Stomach (tissue), 9 donors: ENCODE measurements around the gene MTO1. TPM values are rescaled to one million over a fixed set of nuclear protein-coding genes. Genes with fewer than 3 reads are reported as not detected.
A peak's percentile ranks its signal among the peaks of the same experiment; 100 is the strongest.

Experiments used
- DNase-seq, 2 donors: peaks; one replicate each; pipeline versions ENCODE4 v3.0.0 to v3.0.0-alpha.2; 2013 to 2019
- H3K27ac ChIP-seq, 5 donors: fragments of 200-600 bp in 4 of 5; sonication (generic) in 4 of 5; one replicate each; pipeline ENCODE4 v1.5.1; 2013 to 2019; ENCODE audit warnings: mild to moderate bottlenecking in 1 of 5, moderate library complexity in 1 of 5
- H3K27me3 ChIP-seq, 3 donors: fragments of 200-600 bp; sonication (generic); one replicate each; pipeline ENCODE4 v1.5.1; 2017 to 2019; ENCODE audit warnings: mixed run types in 1 of 3
- H3K36me3 ChIP-seq, 4 donors: fragments of 200-600 bp; sonication (generic); 1 replicate in 3 of 4; 2 replicates in 1 of 4; pipeline ENCODE4 v1.5.1; 2016 to 2019
- H3K4me1 ChIP-seq, 4 donors: fragments of 200-600 bp; sonication (generic); one replicate each; pipeline ENCODE4 v1.5.1; 2016 to 2019
- H3K4me3 ChIP-seq, 4 donors: fragments of 200-600 bp; sonication (generic) in 3 of 4; one replicate each; pipeline ENCODE4 v1.5.1; 2016 to 2019; ENCODE audit warnings: mild to moderate bottlenecking in 1 of 4
- H3K9me3 ChIP-seq, 4 donors: fragments of 200-600 bp; sonication (generic); one replicate each; pipeline ENCODE4 v1.5.1; 2016 to 2019
- EP300 ChIP-seq: sonication (generic); formaldehyde crosslinking; IDR thresholded peaks from one replicate; pipeline ENCODE4 v1.6.1; 2017; ENCODE audit warnings: antibody characterized with exemption
- POLR2A ChIP-seq, 4 donors: fragments of 450-650 bp; IDR thresholded peaks; one replicate each; pipeline ENCODE4 v1.6.1; 2016; ENCODE audit warnings: antibody characterized with exemption in 4 of 4, control low read depth in 2 of 4, mild to moderate bottlenecking in 1 of 4, moderate library complexity in 1 of 4
- POLR2AphosphoS5 ChIP-seq, 3 donors: sonication (generic); formaldehyde crosslinking; IDR thresholded peaks; one replicate each; pipeline ENCODE4 v1.6.1; 2016; ENCODE audit warnings: antibody characterized with exemption in 3 of 3
- WGBS, 5 donors: extraction: QIAGEN DNeasy Blood & Tissue Kit in 3 of 5; methylation state at CpG; one replicate each; pipeline versions ENCODE4 v1.1.5 to v1.1.7; 2013 to 2018; 5-methylcytosine and 5-hydroxymethylcytosine counted together
- intact Hi-C: fragments of 100-400 bp; cut with DNase I; formaldehyde crosslinking; loops from one replicate; pipeline ENCODE4 v1.15.1; 2023; ENCODE audit warnings: low total_unique reads
- polyA plus RNA-seq, 3 donors: library from polyadenylated mRNA; stranded (reverse); fragments of 200-250 nt; gene quantifications; one replicate each; pipeline ENCODE4 v1.2.3, GENCODE V29; 2013
- total RNA-seq, 5 donors: library from RNA; depleted of rRNA; stranded (reverse); fragments of >200 nt; gene quantifications; one replicate each; pipeline versions ENCODE4 v1.1.0 to v1.2.3, GENCODE V29; 2014 to 2016
- TF ChIP-seq, protein P1 (sequence below), 7 experiments: fragments of 450-650 bp in 4 of 7; fragments of 200-600 bp in 3 of 7; sonication (generic) in 3 of 7; IDR thresholded peaks; one replicate each; pipeline ENCODE4 v1.5.1; 2016 to 2019; ENCODE audit warnings: antibody characterized with exemption in 7 of 7, control low read depth in 2 of 7, mild to moderate bottlenecking in 1 of 7
- donor health status: healthy with polysubstance abuse.
- donor health status: Bipolar disorder and iron deficiency.
- donor health status: healthy.

MTO1 gene
- total and polyA plus RNA-seq, 8 donors: 3.2 to 53.7 (median 11.6) TPM

DNA sequence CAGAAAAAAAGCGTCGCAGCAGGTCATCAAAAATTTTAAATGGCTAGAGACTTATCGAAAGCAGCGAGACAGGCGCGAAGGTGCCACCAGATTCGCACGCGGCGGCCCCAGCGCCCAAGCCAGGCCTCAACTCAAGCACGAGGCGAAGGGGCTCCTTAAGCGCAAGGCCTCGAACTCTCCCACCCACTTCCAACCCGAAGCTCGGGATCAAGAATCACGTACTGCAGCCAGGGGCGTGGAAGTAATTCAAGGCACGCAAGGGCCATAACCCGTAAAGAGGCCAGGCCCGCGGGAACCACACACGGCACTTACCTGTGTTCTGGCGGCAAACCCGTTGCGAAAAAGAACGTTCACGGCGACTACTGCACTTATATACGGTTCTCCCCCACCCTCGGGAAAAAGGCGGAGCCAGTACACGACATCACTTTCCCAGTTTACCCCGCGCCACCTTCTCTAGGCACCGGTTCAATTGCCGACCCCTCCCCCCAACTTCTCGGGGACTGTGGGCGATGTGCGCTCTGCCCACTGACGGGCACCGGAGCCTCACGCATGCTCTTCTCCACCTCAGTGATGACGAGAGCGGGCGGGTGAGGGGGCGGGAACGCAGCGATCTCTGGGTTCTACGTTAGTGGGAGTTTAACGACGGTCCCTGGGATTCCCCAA lies 59.3 kb downstream of the MTO1 start, which contains the start of gene EEF1A1:
Gene EEF1A1, minus strand, starts transcription at position 345 of the 663 bp plus-strand sequence. CDS start 1,006 bp downstream, outside the sequence.
- no peaks in the 10 kb centered on the region for H3K9me3 ChIP-seq
- DNase-seq: peak; percentile 99 to 100
- H3K27ac ChIP-seq: peak within 1 kb of the TSS; percentile 96 to 100 (median 99)
- peak within 1 kb of the TSS; percentile 80 to 95 (median 87) for H3K4me3 ChIP-seq
- WGBS, 5 donors: 0% methylated on average over 38 to 53 of the region's 53 CpGs
- TF ChIP-seq POLR2A (IDR thresholded peaks at IDR 0.05) (peak in 2 of 4 donors; percentile 99), POLR2AphosphoS5 (IDR thresholded peaks at IDR 0.05) (peak; percentile 93 to 100 (median 100)), EP300 (peak; percentile 6)
- TF ChIP-seq, protein P1, sequence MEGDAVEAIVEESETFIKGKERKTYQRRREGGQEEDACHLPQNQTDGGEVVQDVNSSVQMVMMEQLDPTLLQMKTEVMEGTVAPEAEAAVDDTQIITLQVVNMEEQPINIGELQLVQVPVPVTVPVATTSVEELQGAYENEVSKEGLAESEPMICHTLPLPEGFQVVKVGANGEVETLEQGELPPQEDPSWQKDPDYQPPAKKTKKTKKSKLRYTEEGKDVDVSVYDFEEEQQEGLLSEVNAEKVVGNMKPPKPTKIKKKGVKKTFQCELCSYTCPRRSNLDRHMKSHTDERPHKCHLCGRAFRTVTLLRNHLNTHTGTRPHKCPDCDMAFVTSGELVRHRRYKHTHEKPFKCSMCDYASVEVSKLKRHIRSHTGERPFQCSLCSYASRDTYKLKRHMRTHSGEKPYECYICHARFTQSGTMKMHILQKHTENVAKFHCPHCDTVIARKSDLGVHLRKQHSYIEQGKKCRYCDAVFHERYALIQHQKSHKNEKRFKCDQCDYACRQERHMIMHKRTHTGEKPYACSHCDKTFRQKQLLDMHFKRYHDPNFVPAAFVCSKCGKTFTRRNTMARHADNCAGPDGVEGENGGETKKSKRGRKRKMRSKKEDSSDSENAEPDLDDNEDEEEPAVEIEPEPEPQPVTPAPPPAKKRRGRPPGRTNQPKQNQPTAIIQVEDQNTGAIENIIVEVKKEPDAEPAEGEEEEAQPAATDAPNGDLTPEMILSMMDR (IDR thresholded peaks at IDR 0.05): no peak
- no peaks in the 10 kb centered on the region for H3K27me3 ChIP-seq
- H3K36me3 ChIP-seq: peaks cover 36 to 40% (median 39%) of the 10 kb centered on the region in 4 donors
- H3K4me1 ChIP-seq: peaks cover 41 to 68% (median 59%) of the 10 kb centered on the region in 4 donors
- intact Hi-C loops: no loop called here

DNA sequence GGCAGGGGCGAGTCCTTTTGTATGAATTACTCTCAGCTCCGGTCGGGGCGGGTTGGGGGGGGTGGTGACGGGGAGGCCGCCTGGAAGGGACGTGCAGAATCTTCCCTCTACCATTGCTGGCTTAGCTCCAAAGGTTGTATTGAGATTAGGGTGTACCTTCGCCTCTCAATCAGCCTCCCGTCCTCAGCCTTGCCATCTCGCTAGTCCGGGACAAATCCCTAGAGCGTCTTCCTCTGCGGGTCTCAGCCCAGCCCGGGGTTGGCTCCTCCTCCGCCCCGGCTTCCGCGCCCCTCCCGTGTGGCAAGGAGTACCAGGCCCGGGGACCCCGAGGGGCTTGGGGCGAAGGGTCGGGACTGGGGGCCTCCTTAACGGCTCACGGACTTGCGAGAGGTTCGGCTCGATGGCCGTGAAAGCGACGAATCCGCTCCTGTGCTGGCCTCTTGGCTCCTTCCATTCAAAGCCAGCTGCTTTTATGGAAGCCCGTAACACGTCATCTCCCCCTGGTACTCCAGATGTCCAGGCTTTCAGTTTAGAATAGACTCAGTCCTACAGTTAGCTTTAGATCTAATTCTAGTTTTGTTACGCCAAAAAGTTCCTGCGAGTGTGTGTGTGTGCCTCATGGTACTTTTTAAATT lies 59.9 kb downstream of the MTO1 start:
- DNase-seq: no peak
- Histone ChIP-seq H3K36me3 (peaks cover 29 to 34% (median 32%) of the 10 kb centered on the region in 4 donors), H3K27ac (peak overlapping the region; percentile 96 to 100 (median 99)), H3K27me3 (no peaks in the 10 kb centered on the region), H3K4me1 (peaks cover 34 to 62% (median 52%) of the 10 kb centered on the region in 4 donors), H3K9me3 (no peaks in the 10 kb centered on the region), H3K4me3 (peak overlapping the region; percentile 80 to 95 (median 87))
- intact Hi-C loops: no loop called here
- TF ChIP-seq EP300: no peak
- TF ChIP-seq POLR2AphosphoS5 (IDR thresholded peaks at IDR 0.05): peak in 1 of 3 donors; percentile 60
- TF ChIP-seq, protein P1 (IDR thresholded peaks at IDR 0.05): no peak
- peak in 1 of 4 donors; percentile 63 for TF ChIP-seq POLR2A (IDR thresholded peaks at IDR 0.05)
- WGBS, 5 donors: 0 to 1% (median 0%) methylated on average over 25 to 36 of the region's 36 CpGs

DNA sequence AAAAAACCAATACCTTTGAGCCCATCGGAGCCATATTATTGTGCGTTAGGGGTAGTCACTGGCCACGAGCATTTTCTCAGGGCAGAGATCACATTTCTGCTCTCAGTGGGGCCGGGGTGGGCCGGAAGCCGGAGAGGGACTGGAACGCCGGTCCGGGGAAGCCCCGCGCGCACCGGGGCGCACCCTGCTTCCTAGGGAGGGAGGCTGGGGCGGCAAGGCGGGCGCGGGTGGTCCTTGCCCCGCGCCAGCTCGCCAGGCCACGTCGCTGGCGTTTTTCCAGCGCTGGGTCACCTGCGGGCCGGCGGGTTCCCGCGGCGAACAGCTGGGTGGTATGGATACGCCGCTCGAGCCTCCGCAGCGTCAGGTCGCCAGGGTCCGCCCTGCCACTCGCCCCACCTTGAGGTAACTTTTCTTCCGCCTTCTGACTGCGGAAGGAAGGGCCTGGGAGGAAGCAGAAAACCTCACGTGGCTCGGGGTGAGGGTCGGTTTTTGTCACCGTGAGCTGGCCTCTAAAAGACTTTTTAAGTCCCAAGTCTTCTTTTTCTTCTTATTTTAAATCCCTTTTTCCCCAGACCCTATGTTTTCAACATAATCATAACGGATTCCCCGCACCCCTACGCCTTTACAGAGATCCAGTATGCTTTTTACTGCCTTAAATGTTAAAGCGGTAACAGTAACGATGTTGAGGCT lies 62.0 kb downstream of the MTO1 start:
- WGBS, 5 donors: 2 to 6% (median 3%) methylated on average over 24 to 50 of the region's 50 CpGs
- Histone ChIP-seq H3K4me3 (peak overlapping the region; percentile 62 to 82 (median 70)), H3K27me3 (no peaks in the 10 kb centered on the region), H3K27ac (peak overlapping the region; percentile 99 to 100 (median 99)), H3K9me3 (no peaks in the 10 kb centered on the region), H3K4me1 (peaks cover 18 to 44% (median 33%) of the 10 kb centered on the region in 4 donors), H3K36me3 (peaks cover 13 to 14% (median 14%) of the 10 kb centered on the region in 4 donors)
- TF ChIP-seq, protein P1 (IDR thresholded peaks at IDR 0.05): no peak
- TF ChIP-seq POLR2A (IDR thresholded peaks at IDR 0.05) (peak in 2 of 4 donors; percentile 21 to 76), POLR2AphosphoS5 (IDR thresholded peaks at IDR 0.05) (peak in 2 of 3 donors; percentile 87 to 94)
- intact Hi-C loops: no loop called here
- peak; percentile 75 to 91 for DNase-seq
